Activated CD4-positive, alpha-beta T cell treated with anti-CD3 and anti-CD28 coated beads for 24 hours (primary cell): ENCODE data around the gene TTLL7.
A peak's percentile ranks its signal among the peaks of the same experiment; 100 is the strongest.
"Not testable (repeated sequence)": the region's sequence is repeated elsewhere in the genome, so short reads cannot be mapped to it uniquely, and the experiment has no call there.

Experiments used
- DNase-seq, 2 donors: peaks; one replicate each; pipeline ENCODE4 v3.0.0-alpha.2; 2020; ENCODE audit warnings: low read depth in 2 of 2

TTLL7 gene

GRCh38 chr1:83929184-83929583, 69.7 kb downstream of the TTLL7 start:
- no peak for DNase-seq

- no peak for DNase-seq
Observed at GRCh38 chr1:83928396-83928795, 70.5 kb downstream of the TTLL7 start.

GRCh38 chr1:83927701-83928100, 71.2 kb downstream of the TTLL7 start:
- no peak for DNase-seq

- DNase-seq: no peak
Observed at GRCh38 chr1:83927061-83927460, 71.9 kb downstream of the TTLL7 start.

GRCh38 chr1:83923553-83923952, 75.4 kb downstream of the TTLL7 start:
- DNase-seq: no peak

- no peak for DNase-seq
Observed at GRCh38 chr1:83922431-83922830, 76.5 kb downstream of the TTLL7 start.

GRCh38 chr1:83920320-83920719, 78.6 kb downstream of the TTLL7 start:
- DNase-seq: no peak

- DNase-seq: no peak
Observed at GRCh38 chr1:83919872-83920271, 79.1 kb downstream of the TTLL7 start.

- DNase-seq: no peak
Observed at GRCh38 chr1:83918688-83919285, 80.1 kb downstream of the TTLL7 start.

- DNase-seq: no peak
Observed at GRCh38 chr1:83917959-83918358, 81.0 kb downstream of the TTLL7 start.

- not testable (repeated sequence) for DNase-seq
Observed at GRCh38 chr1:83916094-83916493, 82.8 kb downstream of the TTLL7 start.

GRCh38 chr1:83912876-83913275, 86.1 kb downstream of the TTLL7 start:
- no peak for DNase-seq

- DNase-seq: no peak
Observed at GRCh38 chr1:83910461-83910860, 88.5 kb downstream of the TTLL7 start.

GRCh38 chr1:83909687-83910086, 89.2 kb downstream of the TTLL7 start:
- DNase-seq: no peak

GRCh38 chr1:83905315-83905907, 93.5 kb downstream of the TTLL7 start:
- peak in 1 of 2 donors; percentile 1 for DNase-seq

- no peak for DNase-seq
Observed at GRCh38 chr1:83901547-83902155, 97.3 kb downstream of the TTLL7 start.

- DNase-seq: no peak
Observed at GRCh38 chr1:83900524-83900923, 98.4 kb downstream of the TTLL7 start.

GRCh38 chr1:83897516-83897915, 101.4 kb downstream of the TTLL7 start:
- no peak for DNase-seq

- no peak for DNase-seq
Observed at GRCh38 chr1:83896299-83896698, 102.6 kb downstream of the TTLL7 start.

- no peak for DNase-seq
Observed at GRCh38 chr1:83889707-83890106, 109.2 kb downstream of the TTLL7 start.

- DNase-seq: no peak
Observed at GRCh38 chr1:83887483-83887882, 111.4 kb downstream of the TTLL7 start.

GRCh38 chr1:83883979-83884378, 115.0 kb downstream of the TTLL7 start:
- no peak for DNase-seq

- DNase-seq: no peak
Observed at GRCh38 chr1:83882906-83883305, 116.0 kb downstream of the TTLL7 start.

GRCh38 chr1:83872515-83872914, 126.4 kb downstream of the TTLL7 start:
- DNase-seq: no peak
